MM.1S (cell line): Measurements from ENCODE around the gene NPHP3.

Source experiments
- DNase-seq: peaks from one replicate; pipeline ENCODE4 v3.0.0-alpha.2; 2015
- H2AFZ ChIP-seq: fragments of 300-600 bp; sonication (generic); 2 replicates; pipeline ENCODE4 v1.6.0; 2016; ENCODE audit warnings: antibody characterized with exemption, low read length
- H3F3A ChIP-seq: fragments of 300-600 bp; sonication (generic); 2 replicates; pipeline ENCODE4 v1.6.1; 2016; ENCODE audit warnings: mild to moderate bottlenecking, antibody characterized with exemption, low read length, moderate library complexity, mixed read lengths; ENCODE audit not compliant: insufficient read depth
- H3K27ac ChIP-seq: fragments of 300-600 bp; sonication (generic); 2 replicates; pipeline ENCODE4 v1.5.1; 2016; ENCODE audit warnings: mild to moderate bottlenecking, low read length
- H3K27me3 ChIP-seq: fragments of 300-600 bp; sonication (generic); replicated peaks from 2 replicates; pipeline ENCODE4 v1.6.0; 2016; ENCODE audit warnings: low read length; ENCODE audit not compliant: insufficient read depth
- H3K36me3 ChIP-seq: fragments of 300-600 bp; sonication (generic); replicated peaks from 2 replicates; pipeline ENCODE4 v1.6.1; 2016; ENCODE audit warnings: mild to moderate bottlenecking, low read length, mixed read lengths; ENCODE audit not compliant: insufficient read depth
- H3K4me1 ChIP-seq: fragments of 300-600 bp; sonication (generic); 2 replicates; pipeline ENCODE4 v1.6.1; 2016; ENCODE audit warnings: low read length, mixed read lengths
- H3K4me2 ChIP-seq: fragments of 300-600 bp; sonication (generic); 2 replicates; pipeline ENCODE4 v1.6.0; 2016; ENCODE audit warnings: low read depth, low read length
- H3K4me3 ChIP-seq: fragments of 300-600 bp; sonication (generic); 2 replicates; pipeline ENCODE4 v1.5.1; 2016; ENCODE audit warnings: low read length, mixed read lengths
- H3K79me2 ChIP-seq: fragments of 300-600 bp; sonication (generic); 2 replicates; pipeline ENCODE4 v1.6.1; 2016; ENCODE audit warnings: mixed run types, low read length, mixed read lengths
- H3K9ac ChIP-seq: fragments of 300-600 bp; sonication (generic); 2 replicates; pipeline ENCODE4 v1.6.1; 2016; ENCODE audit warnings: low read length, mixed read lengths
- H3K9me2 ChIP-seq: fragments of 300-600 bp; sonication (generic); replicated peaks from 2 replicates; pipeline ENCODE4 v1.6.1; 2016; ENCODE audit warnings: mild to moderate bottlenecking, low read length, mixed read lengths; ENCODE audit not compliant: insufficient read depth
- H3K9me3 ChIP-seq: fragments of 300-600 bp; sonication (generic); replicated peaks from 2 replicates; pipeline ENCODE4 v1.6.1; 2016; ENCODE audit warnings: mild to moderate bottlenecking, low read length, mixed read lengths; ENCODE audit not compliant: insufficient read depth
- H4K20me1 ChIP-seq: fragments of 300-600 bp; sonication (generic); 2 replicates; pipeline ENCODE4 v1.6.1; 2016; ENCODE audit warnings: mild to moderate bottlenecking, low read length, moderate library complexity, mixed read lengths; ENCODE audit not compliant: insufficient read depth
- CTCF ChIP-seq: fragments of 300-600 bp; sonication (generic); IDR thresholded peaks from 2 replicates; pipeline ENCODE4 v1.5.1; 2016; ENCODE audit warnings: antibody characterized with exemption, low read length, mixed read lengths
- EZH2 ChIP-seq: fragments of 300-600 bp; sonication (generic); optimal IDR thresholded peaks from 2 replicates; pipeline ENCODE3; 2017; ENCODE audit warnings: low read depth, mild to moderate bottlenecking, antibody characterized with exemption, low read length, mixed read lengths
- EZH2phosphoT487 ChIP-seq: fragments of 300-600 bp; sonication (generic); IDR thresholded peaks from 2 replicates; pipeline ENCODE4 v1.6.1; 2018; ENCODE audit warnings: antibody characterized with exemption, low read length

The NPHP3 gene

GRCh38 chr3:132650153-132650552 is 72.1 kb downstream of the NPHP3 start:
- Histone ChIP-seq H3K36me3 (no peaks in the 10 kb centered on the region), H2AFZ (no peak overlapping the region), H3K9ac (no peak overlapping the region), H3K4me2 (no peak overlapping the region), H3K27ac (no peak overlapping the region), H3K9me2 (no peaks in the 10 kb centered on the region), H3K9me3 (no peaks in the 10 kb centered on the region), H3K79me2 (no peaks in the 10 kb centered on the region), H3K4me3 (no peak overlapping the region), H4K20me1 (no peaks in the 10 kb centered on the region), H3F3A (no peaks in the 10 kb centered on the region), H3K27me3 (no peaks in the 10 kb centered on the region), H3K4me1 (no peaks in the 10 kb centered on the region)
- TF ChIP-seq EZH2phosphoT487 (no peak), CTCF (no peak), EZH2 (no peak)
- DNase-seq: no peak

GRCh38 chr3:132645058-132645457 is 77.2 kb downstream of the NPHP3 start:
- Histone ChIP-seq H3F3A (no peaks in the 10 kb centered on the region), H3K36me3 (no peaks in the 10 kb centered on the region), H2AFZ (no peak overlapping the region), H3K27me3 (no peaks in the 10 kb centered on the region), H3K27ac (no peak overlapping the region), H3K9me3 (no peaks in the 10 kb centered on the region), H4K20me1 (no peaks in the 10 kb centered on the region), H3K4me3 (no peak overlapping the region), H3K4me2 (no peak overlapping the region), H3K9ac (no peak overlapping the region), H3K79me2 (no peaks in the 10 kb centered on the region), H3K4me1 (no peaks in the 10 kb centered on the region), H3K9me2 (no peaks in the 10 kb centered on the region)
- no peak for DNase-seq
- no peak for TF ChIP-seq EZH2
- no peak for TF ChIP-seq EZH2phosphoT487
- TF ChIP-seq CTCF: no peak

- Histone ChIP-seq H2AFZ (no peak overlapping the region), H3K9ac (no peak overlapping the region), H3K9me2 (no peaks in the 10 kb centered on the region), H3K36me3 (no peaks in the 10 kb centered on the region), H3K4me1 (no peaks in the 10 kb centered on the region), H3F3A (no peaks in the 10 kb centered on the region), H3K4me3 (no peak overlapping the region), H4K20me1 (no peaks in the 10 kb centered on the region), H3K27me3 (no peaks in the 10 kb centered on the region), H3K79me2 (no peaks in the 10 kb centered on the region), H3K27ac (no peak overlapping the region), H3K9me3 (no peaks in the 10 kb centered on the region), H3K4me2 (no peak overlapping the region)
- no peak for TF ChIP-seq EZH2
- TF ChIP-seq CTCF: no peak
- no peak for TF ChIP-seq EZH2phosphoT487
- no peak for DNase-seq
These were observed 78.8 kb downstream of the NPHP3 start for GRCh38 chr3:132643366-132643765.

- H3F3A ChIP-seq: no peaks in the 10 kb centered on the region
- no peak overlapping the region for H3K9ac ChIP-seq
- no peaks in the 10 kb centered on the region for H3K27me3 ChIP-seq
- H3K4me2 ChIP-seq: no peak overlapping the region
- DNase-seq: no peak
- no peaks in the 10 kb centered on the region for H3K36me3 ChIP-seq
- H3K4me3 ChIP-seq: no peak overlapping the region
- no peaks in the 10 kb centered on the region for H3K9me3 ChIP-seq
- no peaks in the 10 kb centered on the region for H3K4me1 ChIP-seq
- TF ChIP-seq EZH2 (no peak), EZH2phosphoT487 (no peak), CTCF (no peak)
- no peaks in the 10 kb centered on the region for H4K20me1 ChIP-seq
- no peak overlapping the region for H2AFZ ChIP-seq
- no peak overlapping the region for H3K27ac ChIP-seq
- H3K9me2 ChIP-seq: no peaks in the 10 kb centered on the region
- no peaks in the 10 kb centered on the region for H3K79me2 ChIP-seq
These were observed 79.7 kb downstream of the NPHP3 start for GRCh38 chr3:132642539-132642847.
